Progenitor cell of endocrine pancreas (in vitro differentiated cells): Measurements from ENCODE around the gene ITPR2. TPM values are rescaled to one million over a fixed set of nuclear protein-coding genes. Genes with fewer than 3 reads are reported as not detected.

Source experiments
- DNase-seq: peaks from one replicate; pipeline ENCODE4 v3.0.0; 2021; ENCODE audit warnings: low spot score; ENCODE audit not compliant: unreplicated experiment
- H3K27ac Mint-ChIP-seq: 2 replicates; pipeline ENCODE4 v1.8.0; 2021; ENCODE audit warnings: mild to moderate bottlenecking, moderate library complexity, mixed read lengths
- H3K27me3 Mint-ChIP-seq: 2 replicates; pipeline ENCODE4 v1.8.0; 2021; ENCODE audit warnings: mixed read lengths
- H3K36me3 Mint-ChIP-seq: 2 replicates; pipeline ENCODE4 v1.8.0; 2022; ENCODE audit warnings: mixed read lengths; ENCODE audit not compliant: insufficient read depth
- H3K4me1 Mint-ChIP-seq: 2 replicates; pipeline ENCODE4 v1.8.0; 2021; ENCODE audit warnings: low read depth, mixed read lengths
- H3K4me3 Mint-ChIP-seq: 2 replicates; pipeline ENCODE4 v1.8.0; 2021; ENCODE audit warnings: low read depth, mild to moderate bottlenecking, moderate library complexity, mixed read lengths
- H3K9me3 Mint-ChIP-seq: 2 replicates; pipeline ENCODE4 v1.8.0; 2021; ENCODE audit warnings: low read depth, mixed read lengths
- total RNA-seq: library from RNA; stranded (reverse); gene quantifications from 2 replicates; pipeline ENCODE4 v1.2.1, GENCODE V29; 2021
- TF ChIP-seq, protein P1 (sequence below): fragments of 200-600 bp; sonication (generic); IDR thresholded peaks from one replicate; pipeline ENCODE4 v1.5.0; 2021; ENCODE audit warnings: antibody characterized with exemption, mild to moderate bottlenecking; ENCODE audit not compliant: unreplicated experiment

ITPR2 gene
- total RNA-seq, 1 donor from 2014 or later = 72.4 TPM

DNA sequence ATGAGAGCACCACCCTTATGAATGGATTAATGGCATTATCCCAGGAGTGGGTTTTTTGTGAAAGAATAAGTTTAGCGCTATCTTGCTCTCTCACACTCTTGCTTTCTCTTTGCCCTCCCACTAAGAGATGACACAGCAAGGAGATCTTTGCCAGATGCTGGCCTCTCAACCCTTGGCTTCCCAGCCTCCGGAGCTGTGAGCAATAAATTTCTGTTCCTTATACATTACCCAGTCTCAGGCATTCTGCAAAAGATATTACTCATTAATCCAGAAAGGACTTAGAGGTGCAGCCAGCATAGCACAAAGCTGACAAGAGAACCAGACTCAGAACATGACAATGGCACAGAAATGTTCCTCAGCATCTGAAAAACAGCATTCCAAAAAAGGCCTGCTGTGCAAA lies 190.6 kb downstream of the ITPR2 start:
- TF ChIP-seq, protein P1, sequence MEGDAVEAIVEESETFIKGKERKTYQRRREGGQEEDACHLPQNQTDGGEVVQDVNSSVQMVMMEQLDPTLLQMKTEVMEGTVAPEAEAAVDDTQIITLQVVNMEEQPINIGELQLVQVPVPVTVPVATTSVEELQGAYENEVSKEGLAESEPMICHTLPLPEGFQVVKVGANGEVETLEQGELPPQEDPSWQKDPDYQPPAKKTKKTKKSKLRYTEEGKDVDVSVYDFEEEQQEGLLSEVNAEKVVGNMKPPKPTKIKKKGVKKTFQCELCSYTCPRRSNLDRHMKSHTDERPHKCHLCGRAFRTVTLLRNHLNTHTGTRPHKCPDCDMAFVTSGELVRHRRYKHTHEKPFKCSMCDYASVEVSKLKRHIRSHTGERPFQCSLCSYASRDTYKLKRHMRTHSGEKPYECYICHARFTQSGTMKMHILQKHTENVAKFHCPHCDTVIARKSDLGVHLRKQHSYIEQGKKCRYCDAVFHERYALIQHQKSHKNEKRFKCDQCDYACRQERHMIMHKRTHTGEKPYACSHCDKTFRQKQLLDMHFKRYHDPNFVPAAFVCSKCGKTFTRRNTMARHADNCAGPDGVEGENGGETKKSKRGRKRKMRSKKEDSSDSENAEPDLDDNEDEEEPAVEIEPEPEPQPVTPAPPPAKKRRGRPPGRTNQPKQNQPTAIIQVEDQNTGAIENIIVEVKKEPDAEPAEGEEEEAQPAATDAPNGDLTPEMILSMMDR = no peak
- DNase-seq = no peak
- H3K36me3 Mint-ChIP-seq = peaks cover 5% of the 10 kb centered on the region
- H3K4me3 Mint-ChIP-seq = no peak overlapping the region
- H3K27me3 Mint-ChIP-seq = no peaks in the 10 kb centered on the region
- H3K4me1 Mint-ChIP-seq = no peaks in the 10 kb centered on the region
- H3K27ac Mint-ChIP-seq = no peak overlapping the region
- no peaks in the 10 kb centered on the region for H3K9me3 Mint-ChIP-seq

DNA sequence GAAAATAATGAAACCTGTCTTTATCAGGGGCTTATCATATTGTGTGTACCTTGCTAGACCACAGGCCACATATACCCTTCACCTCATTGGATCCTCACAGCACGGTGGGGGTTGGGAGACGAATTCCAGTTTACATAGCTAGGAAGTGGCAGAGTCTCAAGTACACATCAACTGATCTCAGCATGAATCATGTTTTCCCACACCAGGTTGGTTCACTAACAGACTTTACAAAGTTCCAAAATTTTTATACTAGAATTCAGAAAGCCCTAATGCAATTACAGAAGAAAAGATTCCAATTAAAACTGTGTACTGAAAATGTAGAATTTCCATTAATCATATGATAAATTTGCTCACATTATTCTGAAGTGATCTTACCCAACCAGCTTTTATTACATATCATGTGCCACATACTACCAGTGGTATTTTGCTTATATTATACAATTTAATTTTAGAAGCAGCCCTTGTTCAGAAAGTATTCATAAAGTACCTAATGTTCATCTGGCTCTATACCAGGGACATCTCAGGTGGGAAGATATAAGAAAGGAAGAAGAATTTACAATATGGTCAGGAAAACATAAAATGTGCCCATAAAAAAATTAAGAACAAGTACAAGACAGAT lies 196.2 kb downstream of the ITPR2 start:
- Mint-ChIP-seq H3K4me1 (peaks cover 4% of the 10 kb centered on the region), H3K9me3 (no peaks in the 10 kb centered on the region), H3K4me3 (no peak overlapping the region), H3K27me3 (no peaks in the 10 kb centered on the region), H3K27ac (no peak overlapping the region), H3K36me3 (no peaks in the 10 kb centered on the region)
- TF ChIP-seq, protein P1 = no peak
- no peak for DNase-seq

GRCh38 chr12:26633591-26634210 lies 199.3 kb downstream of the ITPR2 start:
- H3K4me3 Mint-ChIP-seq = no peak overlapping the region
- no peaks in the 10 kb centered on the region for H3K27me3 Mint-ChIP-seq
- H3K4me1 Mint-ChIP-seq = peaks cover 7% of the 10 kb centered on the region
- no peaks in the 10 kb centered on the region for H3K36me3 Mint-ChIP-seq
- no peaks in the 10 kb centered on the region for H3K9me3 Mint-ChIP-seq
- TF ChIP-seq, protein P1 = no peak
- no peak overlapping the region for H3K27ac Mint-ChIP-seq
- no peak for DNase-seq

DNA sequence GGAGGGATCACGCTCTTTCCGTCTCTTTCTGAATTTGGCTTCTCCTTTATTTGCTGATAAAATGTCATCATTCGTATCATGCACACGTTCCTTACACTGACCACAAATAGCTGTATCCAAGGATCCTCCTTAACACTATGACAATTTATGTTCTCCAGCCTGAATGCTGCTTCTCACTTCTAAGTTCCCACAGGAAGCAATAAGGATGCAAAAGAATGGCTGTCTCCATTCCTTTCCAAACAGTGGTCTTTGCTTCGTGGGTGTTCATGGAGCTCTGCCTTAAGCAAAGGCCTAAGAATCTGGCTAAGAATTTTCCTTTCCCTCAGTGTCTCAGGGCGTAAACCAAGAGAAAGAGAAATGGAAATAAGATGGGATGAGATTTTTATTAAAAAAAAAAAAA lies 200.2 kb downstream of the ITPR2 start:
- peaks cover 7% of the 10 kb centered on the region for H3K4me1 Mint-ChIP-seq
- no peak overlapping the region for H3K27ac Mint-ChIP-seq
- H3K27me3 Mint-ChIP-seq = no peaks in the 10 kb centered on the region
- H3K9me3 Mint-ChIP-seq = no peaks in the 10 kb centered on the region
- H3K36me3 Mint-ChIP-seq = no peaks in the 10 kb centered on the region
- TF ChIP-seq, protein P1 = no peak
- H3K4me3 Mint-ChIP-seq = no peak overlapping the region
- no peak for DNase-seq

DNA sequence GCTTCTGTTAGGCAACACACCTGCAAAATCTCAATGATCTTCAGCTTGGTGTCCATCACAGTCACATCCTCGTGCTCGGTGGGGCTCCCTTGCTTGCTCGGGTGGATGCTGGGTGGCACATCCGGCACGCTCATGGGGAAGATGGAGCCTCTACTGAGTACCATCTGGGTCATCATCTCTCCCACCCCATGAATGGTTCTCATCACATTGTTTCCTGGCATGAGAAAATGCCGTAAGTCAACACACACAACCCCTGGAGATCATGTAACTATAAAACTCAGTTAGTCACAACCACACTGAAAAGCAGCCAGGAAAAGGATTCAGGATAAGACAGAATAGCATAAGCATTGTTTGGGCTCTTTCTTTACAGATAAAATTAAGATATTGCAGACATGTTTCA lies 201.1 kb downstream of the ITPR2 start:
- Mint-ChIP-seq H3K9me3 (no peaks in the 10 kb centered on the region), H3K4me1 (peaks cover 5% of the 10 kb centered on the region), H3K27me3 (no peaks in the 10 kb centered on the region), H3K27ac (no peak overlapping the region), H3K36me3 (peaks cover 4% of the 10 kb centered on the region), H3K4me3 (no peak overlapping the region)
- DNase-seq = no peak
- TF ChIP-seq, protein P1 = no peak
